Natural killer cell (primary cell): Measurements from ENCODE around the gene LPAR5. TPM values are rescaled to one million over a fixed set of nuclear protein-coding genes. Genes with fewer than 3 reads are reported as not detected.

Experiments used
- ATAC-seq, 3 donors: fragments of 150-1000 bp in 2 of 3; fragments of 200-7000 bp in 1 of 3; cut with Tn5 transposase; 1 replicate in 1 of 3; 2 replicates in 2 of 3; pipeline ENCODE4 v1.10.0; 2021; ENCODE audit warnings: mild to moderate bottlenecking in 2 of 3, moderate library complexity in 2 of 3
- DNase-seq, 2 donors: peaks; one replicate each; pipeline versions ENCODE4 v3.0.0 to v3.0.0-alpha.2; 2013 to 2021; ENCODE audit warnings: mixed read lengths in 1 of 2
- H3K27ac ChIP-seq: one replicate; pipeline ENCODE4 v1.5.1; 2013; ENCODE audit warnings: mild to moderate bottlenecking, low read length
- H3K27me3 ChIP-seq: one replicate; pipeline ENCODE4 v1.6.1; 2013; ENCODE audit warnings: low read length; ENCODE audit not compliant: control insufficient read depth, insufficient read depth
- H3K36me3 ChIP-seq: one replicate; pipeline ENCODE4 v1.6.1; 2013; ENCODE audit warnings: low read length; ENCODE audit not compliant: control insufficient read depth, insufficient read depth
- H3K4me1 ChIP-seq: one replicate; pipeline ENCODE4 v1.6.1; 2013; ENCODE audit warnings: low read length; ENCODE audit not compliant: control insufficient read depth, insufficient read depth
- H3K4me3 ChIP-seq: one replicate; pipeline ENCODE4 v1.5.1; 2013; ENCODE audit warnings: low read length
- H3K9me3 ChIP-seq: one replicate; pipeline ENCODE4 v1.6.1; 2013; ENCODE audit warnings: low read length; ENCODE audit not compliant: control insufficient read depth, insufficient read depth
- H3K27ac Mint-ChIP-seq, 2 donors: one replicate each; pipeline ENCODE4 v1.8.0; 2022; ENCODE audit warnings: mild to moderate bottlenecking in 2 of 2, mixed read lengths in 2 of 2, moderate library complexity in 1 of 2
- H3K27me3 Mint-ChIP-seq, 2 donors: one replicate each; pipeline ENCODE4 v1.8.0; 2022; ENCODE audit warnings: low read depth in 2 of 2, mixed read lengths in 2 of 2
- H3K36me3 Mint-ChIP-seq: one replicate; pipeline ENCODE4 v1.8.0; 2022; ENCODE audit warnings: mixed read lengths
- H3K4me1 Mint-ChIP-seq, 2 donors: one replicate each; pipeline ENCODE4 v1.8.0; 2022; ENCODE audit warnings: mixed read lengths in 2 of 2
- H3K4me3 Mint-ChIP-seq: one replicate; pipeline ENCODE4 v1.8.0; 2022; ENCODE audit warnings: mild to moderate bottlenecking, moderate library complexity, mixed read lengths
- H3K9me3 Mint-ChIP-seq, 2 donors: one replicate each; pipeline ENCODE4 v1.8.0; 2022; ENCODE audit warnings: mixed read lengths in 2 of 2
- WGBS: methylation state at CpG from one replicate; pipeline ENCODE4 v1.1.7; 2013; ENCODE audit warnings: missing lambda C conversion rate; ENCODE audit not compliant: insufficient coverage; 5-methylcytosine and 5-hydroxymethylcytosine counted together
- intact Hi-C: fragments of 100-400 bp; cut with micrococcal nuclease; formaldehyde crosslinking; loops from one replicate; pipeline ENCODE4 v1.14.2; 2022
- total RNA-seq, 4 donors: library from RNA; stranded (reverse); fragments of 120-200 nt in 1 of 4; gene quantifications; one replicate each; pipeline versions ENCODE4 v1.2.3 to v1.2.4, GENCODE V29; 2013 to 2022
- TF ChIP-seq, protein P1 (sequence below): fragments of 200-600 bp; IDR thresholded peaks from one replicate; pipeline ENCODE4 v1.8.0; 2022; ENCODE audit warnings: antibody characterized with exemption

LPAR5 gene
- total RNA-seq, 3 donors from 2014 or later (not counting 1 experiment from before 2014, with no cell fraction given), result 10.0 to 27.8 (median 17.3) TPM

DNA sequence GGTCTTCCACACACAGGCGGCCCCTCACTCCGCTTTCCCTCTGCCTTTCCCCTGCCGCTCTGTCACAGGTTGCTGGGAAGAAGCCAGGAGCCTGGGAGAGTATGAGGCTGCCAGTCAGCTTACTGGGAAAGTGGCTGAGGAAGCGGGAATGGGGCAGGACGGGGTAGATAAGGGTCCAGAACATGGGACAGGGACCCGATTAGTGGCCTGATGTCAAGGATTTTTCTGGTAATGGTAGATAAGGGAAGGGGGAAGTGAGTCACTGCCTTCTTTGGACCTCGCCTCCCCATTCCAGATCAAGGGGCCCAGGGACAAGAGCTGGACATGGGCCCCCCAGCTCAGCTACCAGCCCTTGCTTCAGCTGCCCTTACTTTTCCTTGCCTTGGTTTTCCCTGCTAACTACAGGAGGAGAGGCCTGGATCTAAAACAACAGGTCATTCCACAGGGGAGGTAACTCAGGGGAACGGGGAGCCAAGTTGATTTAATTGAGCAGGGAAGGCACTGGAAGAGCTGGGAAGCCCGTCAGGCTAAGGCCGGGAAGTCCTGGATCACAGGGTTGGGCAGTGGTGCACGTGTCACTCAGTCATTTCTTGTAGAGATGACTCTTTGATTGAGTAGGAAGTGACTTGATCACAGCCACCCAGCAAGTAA is 3.5 kb upstream of the LPAR5 start:
- intact Hi-C loops, result no loop called here
- Histone ChIP-seq H3K27me3 (no peaks in the 10 kb centered on the region), H3K36me3 (no peaks in the 10 kb centered on the region), H3K27ac (no peak overlapping the region), H3K9me3 (no peaks in the 10 kb centered on the region), H3K4me3 (no peak overlapping the region), H3K4me1 (peaks cover 56% of the 10 kb centered on the region)
- ATAC-seq, result no peak
- Mint-ChIP-seq H3K36me3 (no peaks in the 10 kb centered on the region), H3K27ac (peak overlapping the region in 1 of 2 donors; percentile 36), H3K4me1 (peaks cover 21 to 22% of the 10 kb centered on the region in 2 donors), H3K27me3 (no peaks in the 10 kb centered on the region), H3K9me3 (no peaks in the 10 kb centered on the region), H3K4me3 (no peak overlapping the region)
- whole genome bisulfite sequencing, result 84% methylated on average over 11 of the region's 11 CpGs
- no peak for DNase-seq
- TF ChIP-seq, protein P1, sequence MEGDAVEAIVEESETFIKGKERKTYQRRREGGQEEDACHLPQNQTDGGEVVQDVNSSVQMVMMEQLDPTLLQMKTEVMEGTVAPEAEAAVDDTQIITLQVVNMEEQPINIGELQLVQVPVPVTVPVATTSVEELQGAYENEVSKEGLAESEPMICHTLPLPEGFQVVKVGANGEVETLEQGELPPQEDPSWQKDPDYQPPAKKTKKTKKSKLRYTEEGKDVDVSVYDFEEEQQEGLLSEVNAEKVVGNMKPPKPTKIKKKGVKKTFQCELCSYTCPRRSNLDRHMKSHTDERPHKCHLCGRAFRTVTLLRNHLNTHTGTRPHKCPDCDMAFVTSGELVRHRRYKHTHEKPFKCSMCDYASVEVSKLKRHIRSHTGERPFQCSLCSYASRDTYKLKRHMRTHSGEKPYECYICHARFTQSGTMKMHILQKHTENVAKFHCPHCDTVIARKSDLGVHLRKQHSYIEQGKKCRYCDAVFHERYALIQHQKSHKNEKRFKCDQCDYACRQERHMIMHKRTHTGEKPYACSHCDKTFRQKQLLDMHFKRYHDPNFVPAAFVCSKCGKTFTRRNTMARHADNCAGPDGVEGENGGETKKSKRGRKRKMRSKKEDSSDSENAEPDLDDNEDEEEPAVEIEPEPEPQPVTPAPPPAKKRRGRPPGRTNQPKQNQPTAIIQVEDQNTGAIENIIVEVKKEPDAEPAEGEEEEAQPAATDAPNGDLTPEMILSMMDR, result no peak

DNA sequence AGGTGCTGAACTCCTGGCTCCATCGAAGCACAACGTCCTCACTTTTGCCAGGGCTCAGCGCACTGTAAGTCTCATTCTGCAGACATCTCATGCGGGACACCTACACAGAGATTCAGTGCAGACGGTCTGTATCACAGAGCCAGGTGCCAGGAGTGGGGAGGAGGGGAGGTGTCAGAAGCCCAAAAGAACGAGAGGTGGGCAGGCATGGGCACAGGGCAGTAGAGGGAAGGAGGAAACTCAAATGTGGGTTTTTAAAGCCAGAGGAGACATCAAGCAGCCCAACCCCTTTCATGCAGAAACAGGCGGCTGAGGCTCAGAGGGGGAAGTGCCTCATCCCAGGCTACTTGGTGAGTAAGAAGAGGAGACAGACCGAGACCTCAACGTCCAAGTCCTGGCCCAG is 2.5 kb upstream of the LPAR5 start:
- H3K27ac Mint-ChIP-seq, result no peak overlapping the region
- H3K4me1 ChIP-seq, result peaks cover 61% of the 10 kb centered on the region
- H3K4me1 Mint-ChIP-seq, result peaks cover 27 to 28% of the 10 kb centered on the region in 2 donors
- no peak overlapping the region for H3K4me3 ChIP-seq
- ATAC-seq, result no peak
- no peaks in the 10 kb centered on the region for H3K27me3 ChIP-seq
- DNase-seq, result no peak
- 63% methylated on average over 9 of the region's 9 CpGs for WGBS
- no peaks in the 10 kb centered on the region for H3K27me3 Mint-ChIP-seq
- H3K9me3 Mint-ChIP-seq, result no peaks in the 10 kb centered on the region
- TF ChIP-seq, protein P1, result no peak
- H3K27ac ChIP-seq, result no peak overlapping the region
- H3K36me3 Mint-ChIP-seq, result no peaks in the 10 kb centered on the region
- intact Hi-C loops, result no loop called here
- no peaks in the 10 kb centered on the region for H3K9me3 ChIP-seq
- H3K4me3 Mint-ChIP-seq, result no peak overlapping the region
- H3K36me3 ChIP-seq, result no peaks in the 10 kb centered on the region

DNA sequence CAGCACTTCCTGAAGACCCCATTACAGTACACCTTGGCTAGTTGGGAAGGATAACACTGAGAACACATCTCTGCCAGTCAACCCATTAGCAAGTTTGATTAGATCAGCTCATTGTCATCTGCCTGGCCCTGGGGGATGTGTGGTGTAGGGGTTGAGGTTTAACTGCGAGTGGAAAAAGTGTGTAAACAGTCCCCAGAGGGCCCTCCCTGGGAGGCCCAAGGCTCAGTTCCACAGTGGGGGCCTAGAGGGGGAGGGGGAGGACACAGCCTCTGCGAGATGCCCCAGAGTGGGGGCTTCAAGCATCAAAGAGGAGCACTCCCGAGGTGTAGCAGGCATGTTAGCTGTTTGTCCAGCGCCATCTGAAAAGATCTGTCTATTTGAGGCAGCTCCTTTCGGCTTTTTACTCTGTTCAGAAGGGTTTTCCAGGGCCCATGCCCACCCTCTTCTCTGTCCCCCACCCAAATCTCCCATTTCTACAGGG is 344 bp downstream of the LPAR5 start:
- H3K4me3 ChIP-seq, result peak overlapping the region; percentile 44
- TF ChIP-seq, protein P1, result no peak
- H3K36me3 ChIP-seq, result no peaks in the 10 kb centered on the region
- intact Hi-C loops, result loop anchor here (2.0 kb wide), 1 partner anchor 27 kb away; the partner anchor contains the start of gene ING4
- 16% methylated on average over 5 of the region's 5 CpGs for WGBS
- H3K9me3 Mint-ChIP-seq, result no peaks in the 10 kb centered on the region
- H3K4me3 Mint-ChIP-seq, result peak overlapping the region; percentile 86
- no peaks in the 10 kb centered on the region for H3K9me3 ChIP-seq
- H3K27ac Mint-ChIP-seq, result peak overlapping the region; percentile 91 to 93
- ATAC-seq (peak; percentile 31 to 68 (median 61)), DNase-seq (peak; percentile 53 to 57)
- no peaks in the 10 kb centered on the region for H3K27me3 ChIP-seq
- H3K36me3 Mint-ChIP-seq, result no peaks in the 10 kb centered on the region
- H3K27ac ChIP-seq, result peak overlapping the region; percentile 87
- peaks cover 53 to 56% of the 10 kb centered on the region in 2 donors for H3K4me1 Mint-ChIP-seq
- H3K27me3 Mint-ChIP-seq, result no peaks in the 10 kb centered on the region
- peaks cover 84% of the 10 kb centered on the region for H3K4me1 ChIP-seq
